Measurements from ENCODE around the gene FRMPD2. TPM values are rescaled to one million over a fixed set of nuclear protein-coding genes. Genes with fewer than 3 reads are reported as not detected.

Gene FRMPD2
- polyA plus RNA-seq, 2 of the 4 experiments (the other 2 are of a cell fraction), result 0.13 to 0.15 TPM

DNA sequence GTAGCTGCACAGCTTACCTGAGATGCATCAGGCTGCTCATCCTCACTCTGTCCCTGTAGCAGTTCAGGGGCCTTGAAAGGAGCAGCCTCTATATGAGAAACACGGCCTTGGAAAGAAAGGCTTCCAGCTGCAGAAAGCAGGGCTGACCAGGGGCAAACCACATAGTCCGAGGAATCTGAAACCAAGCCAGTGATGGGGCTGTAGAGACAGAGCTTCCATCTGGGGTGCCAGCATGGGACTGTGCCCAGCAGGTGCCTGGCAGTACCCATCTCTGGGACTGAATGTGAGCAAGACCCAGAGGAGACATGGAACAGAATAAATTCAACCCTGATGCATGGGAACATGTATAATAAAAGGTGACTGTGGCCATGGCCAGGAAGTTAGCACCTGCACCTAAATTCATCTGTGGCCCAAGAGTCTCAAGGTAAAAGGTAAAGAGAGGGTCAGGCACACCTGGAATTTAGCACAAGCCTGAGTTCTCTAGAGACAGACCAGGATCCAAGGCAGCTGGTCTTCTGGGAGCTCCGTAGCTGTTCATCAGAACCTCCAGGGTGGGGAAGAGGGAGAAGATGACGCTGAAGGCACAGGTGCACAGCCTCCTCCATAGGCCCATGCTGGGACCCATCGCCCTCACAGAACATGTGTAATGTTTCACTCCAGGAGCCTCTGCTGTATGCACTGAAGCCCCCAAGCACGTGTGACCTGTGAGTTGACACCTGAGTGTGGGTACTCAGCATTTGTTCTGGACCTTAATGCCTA, 25.3 kb downstream of the FRMPD2 start:
- POLR2A ChIA-PET, result no interaction called here
- Histone ChIP-seq H3K4me3 (no peak overlapping the region), H3K4me2 (no peak overlapping the region), H3K4me1 (no peaks in the 10 kb centered on the region), H3K9me3 (no peaks in the 10 kb centered on the region), H3K27ac (no peak overlapping the region)
- TF ChIP-seq ZC3H11A (IDR thresholded peaks at IDR 0.05) (no peak), ESRRA (IDR thresholded peaks at IDR 0.05; ENCODE audit: borderline replicate concordance, low read length) (no peak), SMC3 (IDR thresholded peaks at IDR 0.05) (no peak)
- CTCF ChIA-PET, result interaction anchor here (1.2 to 1.4 kb wide), 2 partner anchors 10 to 12 kb away, joined by 3 to 4 read pairs; no protein-coding TSS in a partner anchor
- no peak for DNase-seq (ENCODE audit: low read depth in 1 of 2, low spot score in 1 of 2)
- no peak for FAIRE-seq
- 51% methylated on average over 6 of the region's 6 CpGs for WGBS (ENCODE audit: missing lambda C conversion rate)
- peak in 1 of 2 experiments; percentile 18; a peak in 1 of 6 replicates for ATAC-seq

- TF ChIP-seq TP53 (CRISPR knock-in tag; IDR thresholded peaks at IDR 0.05) (no peak), MAZ (IDR thresholded peaks at IDR 0.05; ENCODE audit: borderline replicate concordance, low read depth, low read length) (no peak), TFCP2L1 (CRISPR knock-in tag; IDR thresholded peaks at IDR 0.05) (no peak), PHF8 (IDR thresholded peaks at IDR 0.05; ENCODE audit: borderline replicate concordance, low read depth) (no peak), NFE2L2 (conservative IDR thresholded peaks at IDR 0.05; ENCODE audit: low read length) (no peak), GATA3 (IDR thresholded peaks at IDR 0.05; ENCODE audit: borderline replicate concordance) (no peak), ZNF302 (CRISPR knock-in tag; IDR thresholded peaks at IDR 0.05) (no peak), MAX (IDR thresholded peaks at IDR 0.05) (no peak), HDAC2 (IDR thresholded peaks at IDR 0.05) (no peak), BHLHE40 (IDR thresholded peaks at IDR 0.05; ENCODE audit: low read depth, low read length) (no peak), CTCF (IDR thresholded peaks at IDR 0.05) (no peak), ELK1 (IDR thresholded peaks at IDR 0.05; ENCODE audit: low read depth, low read length) (no peak), CHD4 (IDR thresholded peaks at IDR 0.05; ENCODE audit: borderline replicate concordance) (no peak), BCL3 (IDR thresholded peaks at IDR 0.05) (no peak), RNF2 (IDR thresholded peaks at IDR 0.05; ENCODE audit: borderline replicate concordance, low read depth) (no peak), NR3C1 (IDR thresholded peaks at IDR 0.05) (no peak), KDM5A (IDR thresholded peaks at IDR 0.05) (no peak)
- TF ChIP-seq, protein P1, sequence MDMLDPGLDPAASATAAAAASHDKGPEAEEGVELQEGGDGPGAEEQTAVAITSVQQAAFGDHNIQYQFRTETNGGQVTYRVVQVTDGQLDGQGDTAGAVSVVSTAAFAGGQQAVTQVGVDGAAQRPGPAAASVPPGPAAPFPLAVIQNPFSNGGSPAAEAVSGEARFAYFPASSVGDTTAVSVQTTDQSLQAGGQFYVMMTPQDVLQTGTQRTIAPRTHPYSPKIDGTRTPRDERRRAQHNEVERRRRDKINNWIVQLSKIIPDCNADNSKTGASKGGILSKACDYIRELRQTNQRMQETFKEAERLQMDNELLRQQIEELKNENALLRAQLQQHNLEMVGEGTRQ (IDR thresholded peaks at IDR 0.05), result no peak
- no peak for FAIRE-seq
- CTCF ChIA-PET, result interaction anchor here (1.2 to 1.4 kb wide), 2 partner anchors 9 to 13 kb away, joined by 3 to 4 read pairs; no protein-coding TSS in a partner anchor
- no peaks in the 10 kb centered on the region for H3K4me1 ChIP-seq
- no peaks in the 10 kb centered on the region for H3K9me3 ChIP-seq
- POLR2A ChIA-PET, result no interaction called here
- no peak for ATAC-seq
- no peak overlapping the region for H3K4me2 ChIP-seq
- DNase-seq (ENCODE audit: low read depth in 1 of 2, low spot score in 1 of 2), result no peak
- no peak overlapping the region for H3K27ac ChIP-seq
- H3K4me3 ChIP-seq, result no peak overlapping the region
- WGBS (ENCODE audit: missing lambda C conversion rate), result 41% methylated on average over 2 of the region's 2 CpGs
These were observed 26.0 kb downstream of the FRMPD2 start for GRCh38 chr10:48248462-48248861.

All from A549 (cell line).